Epithelial cell of proximal tubule (primary cell): ENCODE results near the gene CTDSPL. TPM values are rescaled to one million over a fixed set of nuclear protein-coding genes. Genes with fewer than 3 reads are reported as not detected.
A peak's percentile ranks its signal among the peaks of the same experiment; 100 is the strongest.

Experiments used
- DNase-seq: peaks from one replicate; pipeline ENCODE4 v3.0.0-alpha.2; 2011; ENCODE audit warnings: low read depth
- H3K4me3 ChIP-seq: 2 replicates; pipeline ENCODE4 v1.5.1; 2011; ENCODE audit warnings: low read depth, mild to moderate bottlenecking, low read length
- total RNA-seq: library from RNA; depleted of rRNA; stranded (reverse); fragments of >200 nt; gene quantifications from 2 replicates; pipeline ENCODE4 v1.2.3, GENCODE V29; 2015
- TF ChIP-seq, protein P1 (sequence below): conservative IDR thresholded peaks from 2 replicates; pipeline ENCODE4 v1.5.1; 2012; ENCODE audit warnings: low read depth, mild to moderate bottlenecking, low read length

Gene CTDSPL
- total RNA-seq, 1 donor from 2014 or later, result 25.5 TPM

DNA sequence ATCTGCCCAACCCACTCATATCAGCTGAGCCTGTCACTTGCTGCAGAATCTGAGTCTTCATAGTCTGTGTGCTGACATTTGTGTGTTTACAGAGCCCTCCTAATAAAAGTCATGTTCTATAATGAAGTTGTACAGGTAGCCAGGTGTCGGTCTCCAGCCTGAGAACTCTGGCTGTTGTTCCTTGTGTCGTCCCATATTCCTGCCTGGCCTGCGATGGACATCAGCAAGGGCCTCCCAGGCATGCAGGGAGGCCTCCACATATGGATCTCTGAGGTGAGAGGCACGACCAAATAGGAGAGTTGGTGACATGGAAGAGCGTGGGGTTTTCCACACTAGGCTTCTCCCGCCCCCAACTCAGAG lies 131.8 kb downstream of the CTDSPL start:
- TF ChIP-seq, protein P1, sequence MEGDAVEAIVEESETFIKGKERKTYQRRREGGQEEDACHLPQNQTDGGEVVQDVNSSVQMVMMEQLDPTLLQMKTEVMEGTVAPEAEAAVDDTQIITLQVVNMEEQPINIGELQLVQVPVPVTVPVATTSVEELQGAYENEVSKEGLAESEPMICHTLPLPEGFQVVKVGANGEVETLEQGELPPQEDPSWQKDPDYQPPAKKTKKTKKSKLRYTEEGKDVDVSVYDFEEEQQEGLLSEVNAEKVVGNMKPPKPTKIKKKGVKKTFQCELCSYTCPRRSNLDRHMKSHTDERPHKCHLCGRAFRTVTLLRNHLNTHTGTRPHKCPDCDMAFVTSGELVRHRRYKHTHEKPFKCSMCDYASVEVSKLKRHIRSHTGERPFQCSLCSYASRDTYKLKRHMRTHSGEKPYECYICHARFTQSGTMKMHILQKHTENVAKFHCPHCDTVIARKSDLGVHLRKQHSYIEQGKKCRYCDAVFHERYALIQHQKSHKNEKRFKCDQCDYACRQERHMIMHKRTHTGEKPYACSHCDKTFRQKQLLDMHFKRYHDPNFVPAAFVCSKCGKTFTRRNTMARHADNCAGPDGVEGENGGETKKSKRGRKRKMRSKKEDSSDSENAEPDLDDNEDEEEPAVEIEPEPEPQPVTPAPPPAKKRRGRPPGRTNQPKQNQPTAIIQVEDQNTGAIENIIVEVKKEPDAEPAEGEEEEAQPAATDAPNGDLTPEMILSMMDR, result no peak
- DNase-seq, result no peak
- H3K4me3 ChIP-seq, result peak overlapping the region; percentile 60

- TF ChIP-seq, protein P1, result peak; percentile 3
- no peak for DNase-seq
- H3K4me3 ChIP-seq, result peak overlapping the region; percentile 60
Observed at GRCh38 chr3:37993820-37994638, 132.3 kb downstream of the CTDSPL start.

GRCh38 chr3:37994639-37994972 lies 132.9 kb downstream of the CTDSPL start:
- TF ChIP-seq, protein P1, result no peak
- no peak for DNase-seq
- H3K4me3 ChIP-seq, result peak overlapping the region; percentile 60

DNA sequence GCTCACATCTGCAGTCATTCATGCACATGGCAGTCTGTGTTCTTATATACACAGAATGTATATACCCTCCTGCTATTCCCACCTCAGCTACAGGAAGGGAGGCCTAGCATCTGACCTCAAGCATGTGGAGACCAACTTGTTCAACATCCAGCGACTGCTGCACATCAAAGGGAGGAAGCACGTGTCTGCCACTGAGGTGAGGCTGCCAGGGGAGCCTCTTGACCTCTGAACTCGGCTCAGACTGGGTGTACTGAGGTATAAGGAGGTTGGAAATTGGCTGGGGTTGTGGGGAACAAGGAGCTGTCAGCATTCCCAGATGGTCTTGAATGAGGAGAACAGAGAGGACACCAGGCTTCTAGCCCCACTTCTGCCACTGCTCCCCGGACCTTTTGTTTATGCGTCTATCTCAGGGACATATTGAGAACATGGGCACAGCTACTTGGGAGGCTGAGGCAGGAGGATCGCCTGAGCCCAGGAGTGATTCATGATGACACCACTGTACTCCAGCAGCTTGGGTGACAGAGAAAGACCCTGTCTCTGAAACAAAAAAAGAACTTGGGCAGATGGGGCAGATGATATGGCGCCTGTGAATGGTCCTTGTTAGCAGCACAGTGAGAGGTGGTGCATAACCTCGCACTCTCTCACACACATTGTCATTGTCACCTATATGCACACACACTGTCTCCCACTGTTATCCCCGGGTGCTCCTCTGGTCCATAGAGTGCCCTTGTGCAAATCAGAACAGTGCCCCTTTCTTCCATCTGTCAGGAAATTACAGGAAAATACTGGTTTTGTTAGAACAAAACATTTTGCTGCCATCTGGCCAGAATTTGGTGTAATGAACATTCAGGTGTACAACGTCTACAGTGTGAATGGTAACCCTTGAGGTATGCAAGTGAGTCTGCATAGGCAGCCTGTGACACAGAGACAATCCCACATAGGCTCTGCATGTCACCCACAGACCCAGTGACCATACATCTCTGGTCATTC lies 134.3 kb downstream of the CTDSPL start:
- H3K4me3 ChIP-seq, result no peak overlapping the region
- DNase-seq, result no peak
- TF ChIP-seq, protein P1, result no peak

DNA sequence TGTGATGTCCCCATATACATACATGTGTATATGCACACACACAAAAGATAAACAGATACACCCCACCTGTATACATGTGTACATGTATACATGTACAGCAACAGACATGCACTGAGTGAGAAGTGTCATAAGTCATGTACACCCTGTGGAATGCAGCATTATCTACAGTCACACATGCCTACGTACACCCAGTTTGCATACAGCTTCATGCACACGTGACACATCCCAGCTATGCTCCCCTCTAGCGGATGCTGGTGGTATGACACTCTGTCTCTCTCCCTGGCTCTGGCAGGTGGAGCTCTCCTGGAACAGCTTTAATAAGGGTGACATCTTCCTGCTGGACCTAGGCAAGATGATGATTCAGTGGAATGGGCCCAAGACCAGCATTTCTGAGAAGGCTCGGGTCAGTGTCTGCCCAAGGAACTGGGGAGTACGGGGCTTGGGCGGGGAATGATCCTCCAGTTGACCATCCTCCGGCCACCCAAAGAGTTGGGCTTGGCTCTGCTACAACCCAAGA lies 135.2 kb downstream of the CTDSPL start:
- DNase-seq, result peak; percentile 37
- H3K4me3 ChIP-seq, result no peak overlapping the region
- TF ChIP-seq, protein P1, result peak; percentile 97

DNA sequence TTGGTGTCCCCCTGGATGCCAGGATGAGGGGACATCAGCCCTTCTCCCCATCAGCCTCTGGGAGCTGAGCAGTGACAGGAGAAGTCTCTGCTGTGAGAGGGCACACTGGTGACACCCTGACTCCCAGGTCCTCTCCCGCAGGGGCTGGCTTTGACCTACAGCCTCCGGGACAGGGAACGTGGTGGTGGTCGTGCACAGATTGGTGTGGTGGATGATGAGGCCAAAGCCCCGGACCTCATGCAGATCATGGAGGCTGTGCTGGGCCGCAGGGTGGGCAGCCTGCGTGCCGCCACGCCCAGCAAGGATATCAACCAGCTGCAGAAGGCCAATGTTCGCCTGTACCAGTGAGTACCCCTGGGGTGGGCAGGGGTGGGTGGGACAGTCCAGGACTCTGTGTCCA lies 135.7 kb downstream of the CTDSPL start:
- DNase-seq, result no peak
- H3K4me3 ChIP-seq, result no peak overlapping the region
- TF ChIP-seq, protein P1, result no peak
